Astrocyte (in vitro differentiated cells and primary cell): ENCODE data around the gene PCDHGA4.

Experiments used
- CTCF ChIP-seq: IDR thresholded peaks from 2 replicates; pipeline ENCODE4 v1.5.1; 2011; ENCODE audit warnings: low read depth, mild to moderate bottlenecking, inconsistent platforms, low read length, moderate library complexity; ENCODE audit not compliant: insufficient read depth
- EZH2 ChIP-seq: IDR thresholded peaks from 2 replicates; pipeline ENCODE4 v1.6.1; 2012; ENCODE audit warnings: mild to moderate bottlenecking, low read length, inconsistent platforms; ENCODE audit not compliant: insufficient read depth

DNA sequence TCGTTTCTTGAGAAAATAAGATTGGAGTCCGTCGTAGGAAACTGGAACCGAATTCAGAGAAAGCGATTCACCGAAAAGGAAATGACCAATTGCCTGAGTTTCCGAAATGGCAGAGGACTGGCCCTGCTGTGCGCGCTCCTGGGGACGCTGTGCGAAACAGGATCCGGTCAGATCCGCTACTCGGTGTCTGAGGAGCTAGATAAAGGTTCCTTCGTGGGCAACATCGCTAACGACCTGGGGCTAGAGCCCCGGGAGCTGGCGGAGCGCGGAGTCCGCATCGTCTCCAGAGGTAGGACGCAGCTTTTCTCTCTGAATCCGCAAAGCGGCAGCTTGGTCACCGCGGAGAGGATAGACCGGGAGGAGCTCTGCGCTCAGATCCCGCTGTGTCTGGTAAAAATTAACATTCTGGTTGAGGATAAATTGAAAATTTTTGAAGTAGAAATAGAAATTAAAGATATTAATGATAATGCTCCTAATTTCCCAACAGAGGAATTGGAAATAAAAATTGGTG lies 10.8 kb upstream of the PCDHGA4 start:
- no peak for TF ChIP-seq EZH2
- no peak for TF ChIP-seq CTCF
